Measurements from ENCODE around the gene CLDN11.

CLDN11 gene

GRCh38 chr3:170428095-170428494 lies 9.4 kb downstream of the CLDN11 start:
- no peak for DNase-seq

- DNase-seq = no peak
These were observed 10.4 kb downstream of the CLDN11 start for GRCh38 chr3:170429050-170429449.

GRCh38 chr3:170431054-170431453 lies 12.4 kb downstream of the CLDN11 start:
- DNase-seq = no peak

DNA sequence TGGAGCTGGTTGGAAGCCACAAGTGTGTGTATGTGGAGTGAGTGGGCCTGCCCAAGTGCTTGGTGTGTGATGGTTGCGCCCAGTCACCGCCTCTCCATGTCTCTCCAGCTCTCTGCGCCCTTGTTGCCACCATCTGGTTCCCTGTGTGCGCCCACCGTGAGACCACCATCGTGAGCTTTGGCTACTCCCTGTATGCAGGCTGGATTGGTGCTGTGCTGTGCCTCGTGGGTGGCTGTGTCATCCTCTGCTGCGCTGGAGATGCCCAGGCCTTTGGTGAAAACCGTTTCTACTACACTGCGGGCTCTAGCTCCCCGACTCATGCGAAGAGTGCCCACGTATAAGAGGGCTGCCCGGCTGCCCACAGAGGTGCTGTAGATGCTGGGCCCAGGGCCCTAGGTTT lies 13.7 kb downstream of the CLDN11 start:
- DNase-seq = no peak

DNA sequence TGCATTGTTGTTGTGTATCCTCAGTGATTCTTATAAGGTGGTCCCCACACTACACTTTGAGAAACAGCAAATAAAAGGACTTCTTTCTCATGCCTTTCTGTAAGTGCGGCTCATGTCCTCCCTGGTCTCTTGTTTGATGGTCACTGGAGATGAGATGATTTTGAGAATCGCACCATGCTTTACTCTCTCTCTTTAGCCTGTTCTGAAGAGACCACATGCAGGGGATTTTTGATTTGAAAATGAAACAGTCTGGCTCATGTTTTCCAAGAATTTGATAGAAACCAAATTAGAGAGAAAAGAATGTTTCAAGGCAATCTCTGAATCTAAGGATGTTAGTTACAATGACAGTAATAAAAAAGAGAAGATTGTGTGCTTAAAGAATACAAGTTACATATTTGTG lies 18.0 kb downstream of the CLDN11 start:
- no peak for DNase-seq

- DNase-seq = no peak
These were observed 18.5 kb downstream of the CLDN11 start for GRCh38 chr3:170437176-170437575.

- DNase-seq = no peak
These were observed 19.2 kb downstream of the CLDN11 start for GRCh38 chr3:170437696-170438407.

GRCh38 chr3:170438836-170439235 lies 20.2 kb downstream of the CLDN11 start:
- DNase-seq = no peak

DNA sequence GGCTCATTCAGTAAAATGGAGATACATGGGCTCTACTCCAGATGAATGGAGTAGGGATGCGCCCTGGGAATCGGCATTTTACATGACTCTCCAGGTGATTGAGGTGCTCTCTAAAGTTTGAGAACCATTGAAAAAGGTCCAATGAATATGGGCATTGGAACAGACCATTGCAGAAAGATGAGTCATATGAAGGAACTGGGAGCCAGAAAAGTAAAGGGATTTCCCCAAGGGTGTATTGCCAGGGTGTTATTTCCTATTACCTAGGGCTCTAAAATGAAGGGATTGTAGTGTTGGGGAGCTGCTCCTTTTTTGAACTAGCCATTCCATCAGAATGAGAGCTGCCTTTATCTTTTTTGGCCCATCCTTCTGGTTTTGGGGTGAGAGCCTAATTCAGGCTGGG lies 21.7 kb downstream of the CLDN11 start:
- DNase-seq = no peak

DNA sequence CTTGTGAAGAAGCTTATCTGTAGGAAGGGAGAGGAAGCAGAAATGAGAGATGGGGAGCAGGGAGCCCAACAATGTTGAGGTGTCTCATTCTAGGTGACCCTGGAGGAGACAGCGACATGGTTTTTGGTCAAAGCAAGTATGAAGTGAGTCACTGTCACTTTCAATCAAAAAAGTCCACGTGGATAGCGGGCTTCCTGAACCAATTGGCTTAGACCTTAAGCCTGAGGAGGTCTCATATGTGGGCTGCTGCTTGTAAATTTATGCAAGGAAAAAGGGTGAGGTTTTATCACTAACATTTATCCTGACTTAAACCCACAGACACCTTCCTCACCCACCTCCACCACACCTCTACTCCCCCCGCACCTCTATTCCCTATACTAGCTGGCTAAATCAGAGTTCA lies 22.7 kb downstream of the CLDN11 start:
- no peak for DNase-seq

GRCh38 chr3:170442947-170443346 lies 24.3 kb downstream of the CLDN11 start:
- DNase-seq = no peak

DNA sequence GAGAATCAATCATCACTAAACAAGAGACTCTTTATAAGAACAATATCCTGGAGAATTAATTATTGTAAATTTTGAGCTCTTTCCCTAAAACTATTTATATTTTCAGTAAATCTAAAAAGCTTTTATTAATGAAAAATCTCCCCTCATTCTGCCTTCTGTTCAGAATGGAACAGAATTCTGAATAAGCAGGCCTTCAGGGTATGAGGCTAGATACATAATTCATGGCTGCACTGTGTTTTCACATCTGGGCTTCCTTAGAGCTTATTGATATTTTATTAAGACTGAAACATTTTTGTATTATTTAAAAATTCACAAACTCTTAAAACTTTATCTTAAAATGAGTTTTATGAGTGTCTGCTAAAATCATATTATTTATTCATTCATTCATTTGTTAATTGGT lies 24.8 kb downstream of the CLDN11 start:
- no peak for DNase-seq

- no peak for DNase-seq
These were observed 29.9 kb downstream of the CLDN11 start for GRCh38 chr3:170448584-170448983.

DNA sequence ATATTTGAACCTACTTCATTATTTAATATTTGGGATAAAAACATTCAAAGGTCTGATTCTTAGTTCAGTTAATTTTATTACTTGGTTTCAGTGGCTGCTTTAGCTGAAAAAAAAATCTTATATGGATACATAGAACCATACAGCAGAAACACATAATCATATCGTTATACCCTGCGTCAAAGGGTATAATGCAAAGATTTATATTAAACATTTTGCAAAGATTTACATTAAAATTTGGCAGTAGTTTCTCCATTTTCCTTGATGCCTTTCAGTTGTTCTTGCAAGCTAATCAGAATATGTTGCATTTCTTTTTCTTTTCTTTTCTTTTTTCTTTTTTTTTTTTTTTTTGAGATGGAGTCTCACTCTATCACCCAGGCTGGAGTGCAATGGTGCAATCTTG lies 31.4 kb downstream of the CLDN11 start:
- DNase-seq = no peak

- DNase-seq = no peak
These were observed 35.8 kb downstream of the CLDN11 start for GRCh38 chr3:170454509-170454908.

DNA sequence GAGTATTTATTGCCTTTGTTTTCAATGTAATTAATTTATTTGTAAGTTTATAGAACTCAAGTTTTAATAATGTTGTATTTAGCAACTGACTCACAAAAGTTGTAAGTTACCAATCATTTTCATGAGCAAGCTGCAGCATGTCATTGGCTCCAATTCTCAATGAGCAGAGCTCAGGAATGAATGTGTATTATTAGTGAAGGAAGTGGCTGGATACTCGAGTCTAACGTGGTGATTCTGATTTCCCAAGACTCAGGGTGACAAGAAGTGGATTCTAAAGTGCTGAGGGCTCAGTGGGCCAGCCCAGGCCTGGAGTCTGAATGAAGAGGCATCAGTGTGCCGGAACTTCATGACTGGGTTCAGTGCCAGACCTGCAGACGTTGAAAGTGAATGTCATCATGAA lies 39.6 kb downstream of the CLDN11 start:
- DNase-seq = no peak

- no peak for DNase-seq
These were observed 44.3 kb downstream of the CLDN11 start for GRCh38 chr3:170463011-170463410.

DNA sequence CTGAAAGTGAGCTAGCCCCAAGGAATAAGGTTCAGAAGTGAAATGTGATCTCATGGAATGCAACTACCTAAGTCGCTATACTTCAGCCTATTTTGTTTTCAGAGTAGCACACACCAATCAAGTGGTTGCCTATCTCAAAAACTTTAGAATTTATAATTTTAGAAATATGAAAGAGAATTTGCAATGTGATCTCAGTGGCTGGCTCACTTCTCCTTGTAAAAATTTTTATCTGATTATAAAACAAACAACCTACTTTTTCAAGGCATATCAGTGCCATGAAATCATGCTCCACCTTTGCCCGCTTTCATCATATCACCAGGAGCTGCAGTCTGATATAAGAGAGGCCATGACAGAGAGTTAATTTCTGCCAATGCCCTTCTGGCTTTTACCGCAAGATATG lies 47.3 kb downstream of the CLDN11 start:
- DNase-seq = no peak

- DNase-seq = no peak
These were observed 48.3 kb downstream of the CLDN11 start for GRCh38 chr3:170467007-170467406.

- DNase-seq = no peak
These were observed 49.0 kb downstream of the CLDN11 start for GRCh38 chr3:170467571-170468147.

GRCh38 chr3:170469151-170470062 lies 50.7 kb downstream of the CLDN11 start:
- DNase-seq = no peak

DNA sequence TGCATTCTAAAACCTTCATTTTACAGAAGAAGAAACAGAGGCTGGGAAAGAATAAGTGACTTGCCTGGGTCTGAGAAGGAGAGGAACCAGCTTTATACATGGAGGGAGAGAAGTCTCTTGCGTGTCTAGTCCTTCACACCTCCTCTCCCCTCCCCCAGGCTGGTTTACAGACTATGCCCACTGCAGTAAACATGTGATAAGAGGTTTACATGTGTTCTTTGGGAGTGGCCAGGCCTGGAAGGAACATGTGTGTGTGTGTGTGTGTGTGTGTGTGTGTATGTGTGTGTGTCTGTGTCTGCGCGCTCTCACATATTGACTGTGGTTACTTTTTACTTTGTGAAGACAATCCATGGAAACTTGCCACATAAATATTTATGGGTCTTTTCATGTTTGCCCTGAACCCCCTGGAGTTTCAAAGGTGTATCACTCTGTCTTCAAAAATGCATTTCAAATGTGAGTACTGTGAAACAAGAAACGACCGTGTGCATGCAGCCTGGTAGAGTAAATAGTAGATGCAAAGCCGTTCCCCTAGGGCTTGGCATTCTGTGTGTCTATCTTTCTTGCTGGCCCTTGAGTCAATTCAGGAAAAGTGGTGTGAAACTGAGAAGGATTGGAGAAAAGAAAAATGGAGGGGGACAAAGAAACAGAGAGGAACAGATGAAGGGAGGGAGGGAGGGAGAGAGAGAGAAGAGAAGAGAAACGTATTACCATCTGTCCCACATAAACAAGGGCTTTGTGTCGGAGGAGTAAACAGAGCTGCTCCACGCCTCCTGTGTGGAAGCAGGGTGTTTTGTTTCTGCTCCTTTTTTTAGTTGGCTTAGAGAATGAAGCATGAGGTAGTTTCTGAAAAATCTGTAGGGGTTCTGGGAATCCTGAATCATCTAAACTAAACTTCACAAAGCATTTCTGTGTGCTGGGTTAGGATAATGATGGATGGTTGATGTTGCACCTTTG lies 51.7 kb downstream of the CLDN11 start:
- DNase-seq = no peak

- DNase-seq = no peak
These were observed 52.5 kb downstream of the CLDN11 start for GRCh38 chr3:170471149-170471548.
